ENCODE results near the gene APBA3.

Gene APBA3

DNA sequence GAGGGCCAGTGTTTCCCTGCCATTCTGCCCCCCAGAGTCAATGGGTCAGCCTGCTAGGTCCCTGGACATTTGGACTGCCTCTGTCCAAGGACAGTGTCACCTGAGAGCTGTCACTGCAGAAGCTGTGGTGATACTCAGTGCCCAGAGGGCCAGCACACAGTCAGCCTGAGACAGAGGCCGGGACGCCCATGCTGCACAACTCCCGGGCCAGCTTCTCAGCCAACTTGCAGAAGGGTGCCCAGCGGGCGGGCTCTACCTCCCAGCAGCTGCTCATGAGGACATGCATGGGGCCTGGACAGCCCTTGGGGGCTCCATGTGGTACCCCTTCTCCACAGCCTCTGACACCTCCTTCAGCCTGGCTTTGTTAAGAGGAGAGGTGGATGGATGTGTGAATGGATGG, 14.3 kb upstream of the APBA3 start (continued):
- TF ChIP-seq ZNF350 (tag by site-specific recombination; IDR thresholded peaks at IDR 0.05): no peak
- no peak for TF ChIP-seq ZNF324 (tag by site-specific recombination; IDR thresholded peaks at IDR 0.05)
- TF ChIP-seq ZNF140 (tag by site-specific recombination; IDR thresholded peaks at IDR 0.05): no peak
- no peak for TF ChIP-seq ZNF596 (tag by site-specific recombination; IDR thresholded peaks at IDR 0.05)
- TF ChIP-seq ZNF354C (tag by site-specific recombination; IDR thresholded peaks at IDR 0.05; ENCODE audit: borderline replicate concordance, low read depth): no peak
- TF ChIP-seq ZNF530 (tag by site-specific recombination; IDR thresholded peaks at IDR 0.05; ENCODE audit: low read depth): no peak
- no peak for TF ChIP-seq ZBTB10 (tag by site-specific recombination; IDR thresholded peaks at IDR 0.05)

- no peak overlapping the region for H3K27ac ChIP-seq (ENCODE audit: extremely low read depth, low read depth, low read length)
- POLR2A ChIA-PET: interaction anchor here (1.1 to 1.2 kb wide), 2 partner anchors 11 to 13 kb away, joined by 3 to 5 read pairs; partner anchors contain the start of gene MRPL54
- H3K36me3 ChIP-seq (ENCODE audit: control insufficient read depth in 2 of 2, insufficient read depth in 1 of 2, low read length in 2 of 2): no peaks in the 10 kb centered on the region
- H3K9me3 ChIP-seq (ENCODE audit: control insufficient read depth, insufficient read depth, low read depth, low read length): no peaks in the 10 kb centered on the region
- TF ChIP-seq ZNF501 (tag by site-specific recombination; IDR thresholded peaks at IDR 0.05) (no peak), ZNF473 (tag by site-specific recombination; IDR thresholded peaks at IDR 0.05) (no peak), ZNF423 (tag by site-specific recombination; IDR thresholded peaks at IDR 0.05) (no peak), ZNF521 (tag by site-specific recombination; IDR thresholded peaks at IDR 0.05) (no peak), GFI1B (tag by site-specific recombination; IDR thresholded peaks at IDR 0.05) (no peak), ZNF391 (tag by site-specific recombination; IDR thresholded peaks at IDR 0.05; ENCODE audit: borderline replicate concordance, low read depth) (no peak), MYNN (tag by site-specific recombination; IDR thresholded peaks at IDR 0.05; ENCODE audit: borderline replicate concordance) (no peak), ZSCAN18 (tag by site-specific recombination; IDR thresholded peaks at IDR 0.05) (no peak), PBX3 (CRISPR knock-in tag; IDR thresholded peaks at IDR 0.05) (no peak), ZNF121 (tag by site-specific recombination; IDR thresholded peaks at IDR 0.05) (no peak), SCRT1 (tag by site-specific recombination; IDR thresholded peaks at IDR 0.05; ENCODE audit: borderline replicate concordance) (no peak), ZNF792 (tag by site-specific recombination; IDR thresholded peaks at IDR 0.05) (no peak), PRDM1 (tag by site-specific recombination; IDR thresholded peaks at IDR 0.05) (no peak), ZNF239 (tag by site-specific recombination; IDR thresholded peaks at IDR 0.05) (no peak), KLF8 (tag by site-specific recombination; IDR thresholded peaks at IDR 0.05) (no peak), ZNF426 (tag by site-specific recombination; IDR thresholded peaks at IDR 0.05) (no peak), ZNF624 (tag by site-specific recombination; IDR thresholded peaks at IDR 0.05) (no peak), RBAK (tag by site-specific recombination; IDR thresholded peaks at IDR 0.05) (no peak)
- TF ChIP-seq, protein P1, sequence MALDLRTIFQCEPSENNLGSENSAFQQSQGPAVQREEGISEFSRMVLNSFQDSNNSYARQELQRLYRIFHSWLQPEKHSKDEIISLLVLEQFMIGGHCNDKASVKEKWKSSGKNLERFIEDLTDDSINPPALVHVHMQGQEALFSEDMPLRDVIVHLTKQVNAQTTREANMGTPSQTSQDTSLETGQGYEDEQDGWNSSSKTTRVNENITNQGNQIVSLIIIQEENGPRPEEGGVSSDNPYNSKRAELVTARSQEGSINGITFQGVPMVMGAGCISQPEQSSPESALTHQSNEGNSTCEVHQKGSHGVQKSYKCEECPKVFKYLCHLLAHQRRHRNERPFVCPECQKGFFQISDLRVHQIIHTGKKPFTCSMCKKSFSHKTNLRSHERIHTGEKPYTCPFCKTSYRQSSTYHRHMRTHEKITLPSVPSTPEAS (tag by site-specific recombination; IDR thresholded peaks at IDR 0.05): no peak
- TF ChIP-seq, protein P2, sequence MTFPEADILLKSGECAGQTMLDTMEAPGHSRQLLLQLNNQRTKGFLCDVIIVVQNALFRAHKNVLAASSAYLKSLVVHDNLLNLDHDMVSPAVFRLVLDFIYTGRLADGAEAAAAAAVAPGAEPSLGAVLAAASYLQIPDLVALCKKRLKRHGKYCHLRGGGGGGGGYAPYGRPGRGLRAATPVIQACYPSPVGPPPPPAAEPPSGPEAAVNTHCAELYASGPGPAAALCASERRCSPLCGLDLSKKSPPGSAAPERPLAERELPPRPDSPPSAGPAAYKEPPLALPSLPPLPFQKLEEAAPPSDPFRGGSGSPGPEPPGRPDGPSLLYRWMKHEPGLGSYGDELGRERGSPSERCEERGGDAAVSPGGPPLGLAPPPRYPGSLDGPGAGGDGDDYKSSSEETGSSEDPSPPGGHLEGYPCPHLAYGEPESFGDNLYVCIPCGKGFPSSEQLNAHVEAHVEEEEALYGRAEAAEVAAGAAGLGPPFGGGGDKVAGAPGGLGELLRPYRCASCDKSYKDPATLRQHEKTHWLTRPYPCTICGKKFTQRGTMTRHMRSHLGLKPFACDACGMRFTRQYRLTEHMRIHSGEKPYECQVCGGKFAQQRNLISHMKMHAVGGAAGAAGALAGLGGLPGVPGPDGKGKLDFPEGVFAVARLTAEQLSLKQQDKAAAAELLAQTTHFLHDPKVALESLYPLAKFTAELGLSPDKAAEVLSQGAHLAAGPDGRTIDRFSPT (tag by site-specific recombination; IDR thresholded peaks at IDR 0.05): no peak
- CTCF ChIA-PET: interaction anchor here (1.1 kb wide), 1 partner anchor 212 kb away, joined by 3 read pairs; no protein-coding TSS in a partner anchor
- no peak overlapping the region for H3K4me3 ChIP-seq (ENCODE audit: low read depth, low read length)
- H3K4me1 ChIP-seq (ENCODE audit: control insufficient read depth, insufficient read depth, low read length): no peaks in the 10 kb centered on the region
Measured at GRCh38 chr19:3775374-3775711, 13.9 kb upstream of the APBA3 start.

Measured in HEK293 (cell line).